AG04450 (cell line): ENCODE results near the gene CARS2. TPM values are rescaled to one million over a fixed set of nuclear protein-coding genes. Genes with fewer than 3 reads are reported as not detected.
"Not testable (repeated sequence)": the region's sequence is repeated elsewhere in the genome, so short reads cannot be mapped to it uniquely, and the experiment has no call there.

Experiments
- CTCF ChIA-PET: fragments of 300-600, 350-600 bp; formaldehyde crosslinking; extraction: SDS; loops from one replicate; lab custom pipeline; 2022; ENCODE audit warnings: antibody characterized with exemption, inconsistent platforms; lab: Charles Lee
- POLR2A ChIA-PET: fragments of 350-600 bp; formaldehyde crosslinking; extraction: SDS; loops from one replicate; lab custom pipeline; 2021; ENCODE audit warnings: antibody characterized with exemption, inconsistent platforms; lab: Yijun Ruan, JAX
- DNase-seq: peaks from one replicate; pipeline ENCODE4 v3.0.0-alpha.2; 2011; ENCODE audit warnings: low read depth, low spot score
- H3K27ac ChIP-seq: one replicate; pipeline ENCODE4 v1.5.1; 2012; ENCODE audit warnings: low read depth, low read length, control low read depth
- H3K27me3 ChIP-seq: one replicate; pipeline ENCODE4 v1.6.0; 2012; ENCODE audit warnings: low read length; ENCODE audit not compliant: control insufficient read depth, insufficient read depth
- H3K4me3 ChIP-seq: 2 replicates; pipeline ENCODE4 v1.5.1; 2011; ENCODE audit warnings: mild to moderate bottlenecking, low read depth, low read length, control low read depth
- H3K9me3 ChIP-seq: 2 replicates; pipeline ENCODE4 v1.5.1; 2012; ENCODE audit warnings: low read length; ENCODE audit not compliant: control insufficient read depth, insufficient read depth
- CTCF ChIP-seq: IDR thresholded peaks from 2 replicates; pipeline ENCODE4 v1.5.1; 2011; ENCODE audit warnings: low read depth, low read length, control low read depth, inconsistent platforms
- polyA plus RNA-seq: library from polyadenylated mRNA; depleted of rRNA; stranded (reverse); fragments of >200 nt; gene quantifications from 2 replicates; pipeline ENCODE4 v1.2.3, GENCODE V29; 2011

Gene CARS2
- polyA plus RNA-seq, 1 experiment = 51.5 TPM

- DNase-seq = no peak
- Histone ChIP-seq H3K27ac (no peak overlapping the region), H3K27me3 (no peaks in the 10 kb centered on the region), H3K9me3 (peaks cover 12% of the 10 kb centered on the region; the same call in 1 of the 2 replicates), H3K4me3 (no peak overlapping the region)
- POLR2A ChIA-PET = no interaction called here
- no peak for TF ChIP-seq CTCF
- CTCF ChIA-PET = no interaction called here
Observed at GRCh38 chr13:110676595-110677587, 29.0 kb downstream of the CARS2 start.

GRCh38 chr13:110669814-110670213 lies 36.1 kb downstream of the CARS2 start:
- CTCF ChIA-PET = not testable (repeated sequence)

GRCh38 chr13:110669036-110669435 lies 36.9 kb downstream of the CARS2 start:
- Histone ChIP-seq H3K27ac (no peak overlapping the region), H3K27me3 (no peaks in the 10 kb centered on the region), H3K9me3 (peaks cover 6% of the 10 kb centered on the region), H3K4me3 (no peak overlapping the region)
- no peak for DNase-seq
- ChIA-PET CTCF (no interaction called here), POLR2A (no interaction called here)
- no peak for TF ChIP-seq CTCF

More at GRCh38 chr13:110669814-110670213, 36.1 kb downstream of the CARS2 start:
- DNase-seq, H3K9me3 ChIP-seq, H3K27ac ChIP-seq, H3K4me3 ChIP-seq, H3K27me3 ChIP-seq: not testable (repeated sequence)
- POLR2A ChIA-PET = interaction anchor here (0.7 kb wide), 1 partner anchor 12 kb away, joined by 3 read pairs; no protein-coding TSS in a partner anchor

- Histone ChIP-seq H3K27ac (no peak overlapping the region), H3K9me3 (peaks cover 12% of the 10 kb centered on the region), H3K27me3 (no peaks in the 10 kb centered on the region), H3K4me3 (no peak overlapping the region)
- POLR2A ChIA-PET = no interaction called here
- no peak for TF ChIP-seq CTCF
- DNase-seq = no peak
- CTCF ChIA-PET = interaction anchor here (1.2 kb wide), 1 partner anchor 15 kb away, joined by 3 read pairs; no protein-coding TSS in a partner anchor
Observed at GRCh38 chr13:110666255-110666533, 39.7 kb downstream of the CARS2 start.

- no peak overlapping the region for H3K27ac ChIP-seq
- no peak for TF ChIP-seq CTCF
- no peak overlapping the region for H3K4me3 ChIP-seq
- no peak for DNase-seq
- ChIA-PET CTCF (interaction anchor here (0.5 kb wide), 1 partner anchor 66 kb away, joined by 6 read pairs; no protein-coding TSS in a partner anchor), POLR2A (no interaction called here)
- H3K27me3 ChIP-seq = no peaks in the 10 kb centered on the region
- H3K9me3 ChIP-seq = peaks cover 17% of the 10 kb centered on the region
Observed at GRCh38 chr13:110665491-110666254, 40.2 kb downstream of the CARS2 start.
